Endothelial cell of hepatic sinusoid (primary cell): Measurements from ENCODE around the gene PHC3.

Experiments
- in situ Hi-C: cut with HindIII; loops from 2 replicates; pipeline ENCODE4 v1.10.0; 2017; ENCODE audit warnings: low sequenced_read_pairs

The PHC3 gene

GRCh38 chr3:170081079-170081741, 100.3 kb downstream of the PHC3 start:
- in situ Hi-C loops, result loop anchor here (5.0 kb wide), 1 partner anchor 94 kb away; no protein-coding TSS in a partner anchor

- in situ Hi-C loops, result loop anchor here (5.0 kb wide), 1 partner anchor 93 kb away; no protein-coding TSS in a partner anchor
Measured at GRCh38 chr3:170080605-170081004, 100.9 kb downstream of the PHC3 start.

- in situ Hi-C loops, result loop anchor here (5.0 kb wide), 1 partner anchor 92 kb away; no protein-coding TSS in a partner anchor
Measured at GRCh38 chr3:170079536-170080165, 101.9 kb downstream of the PHC3 start.

GRCh38 chr3:170078620-170079281, 102.8 kb downstream of the PHC3 start:
- in situ Hi-C loops, result no loop called here

- in situ Hi-C loops, result no loop called here
Measured at GRCh38 chr3:170077361-170077760, 104.2 kb downstream of the PHC3 start.

GRCh38 chr3:170076715-170077238, 104.8 kb downstream of the PHC3 start:
- in situ Hi-C loops, result no loop called here

GRCh38 chr3:170075441-170076091, 106.0 kb downstream of the PHC3 start:
- in situ Hi-C loops, result no loop called here

GRCh38 chr3:170064108-170064507, 117.4 kb downstream of the PHC3 start:
- in situ Hi-C loops, result no loop called here

GRCh38 chr3:170063691-170064090, 117.8 kb downstream of the PHC3 start:
- in situ Hi-C loops, result no loop called here

- in situ Hi-C loops, result no loop called here
Measured at GRCh38 chr3:170062769-170063168, 118.8 kb downstream of the PHC3 start.

GRCh38 chr3:170062068-170062467, 119.5 kb downstream of the PHC3 start:
- in situ Hi-C loops, result no loop called here

- in situ Hi-C loops, result no loop called here
Measured at GRCh38 chr3:170059447-170059846, 122.1 kb downstream of the PHC3 start.

- in situ Hi-C loops, result no loop called here
Measured at GRCh38 chr3:170058127-170058526, 123.4 kb downstream of the PHC3 start.

- in situ Hi-C loops, result no loop called here
Measured at GRCh38 chr3:170057550-170057949, 124.0 kb downstream of the PHC3 start.

GRCh38 chr3:170056710-170057454, 124.7 kb downstream of the PHC3 start:
- in situ Hi-C loops, result no loop called here

- in situ Hi-C loops, result no loop called here
Measured at GRCh38 chr3:170055209-170055608, 126.3 kb downstream of the PHC3 start.

- in situ Hi-C loops, result no loop called here
Measured at GRCh38 chr3:170054204-170054603, 127.3 kb downstream of the PHC3 start.

- in situ Hi-C loops, result no loop called here
Measured at GRCh38 chr3:170052398-170052797, 129.1 kb downstream of the PHC3 start.

GRCh38 chr3:170050753-170051152, 130.8 kb downstream of the PHC3 start:
- in situ Hi-C loops, result no loop called here
